Activated naive CD4-positive, alpha-beta T cell treated with anti-CD3 and anti-CD28 coated beads for 36 hours (primary cell): ENCODE results near the gene ZNF384. TPM values are rescaled to one million over a fixed set of nuclear protein-coding genes. Genes with fewer than 3 reads are reported as not detected.
A peak's percentile ranks its signal among the peaks of the same experiment; 100 is the strongest.

Source experiments
- CTCF ChIA-PET: fragments of 350-600 bp; sonication (Branson Sonifier 250); formaldehyde crosslinking; loops from one replicate; lab custom pipeline; 2021; ENCODE audit warnings: antibody characterized with exemption; lab: Charles Lee
- DNase-seq: peaks from one replicate; pipeline ENCODE4 v3.0.0-alpha.2; 2020
- H3K27ac Mint-ChIP-seq: one replicate; pipeline ENCODE4 v1.8.0; 2021; ENCODE audit warnings: mild to moderate bottlenecking, mixed read lengths
- H3K27me3 Mint-ChIP-seq: one replicate; pipeline ENCODE4 v1.8.0; 2021; ENCODE audit warnings: low read depth, mixed read lengths
- H3K36me3 Mint-ChIP-seq: one replicate; pipeline ENCODE4 v1.8.0; 2021; ENCODE audit warnings: low read depth, mixed read lengths
- H3K4me1 Mint-ChIP-seq: one replicate; pipeline ENCODE4 v1.8.0; 2021; ENCODE audit warnings: low read depth, mixed read lengths
- H3K4me3 Mint-ChIP-seq: one replicate; pipeline ENCODE4 v1.8.0; 2021; ENCODE audit warnings: mild to moderate bottlenecking, moderate library complexity, mixed read lengths
- H3K9me3 Mint-ChIP-seq: one replicate; pipeline ENCODE4 v1.8.0; 2021; ENCODE audit warnings: mixed read lengths
- intact Hi-C: fragments of 100-400 bp; cut with micrococcal nuclease; formaldehyde crosslinking; loops from one replicate; pipeline ENCODE4 v1.15.1; 2023
- total RNA-seq, 2 experiments: library from RNA; stranded (reverse); gene quantifications; one replicate each; pipeline ENCODE4 v1.2.3, GENCODE V29; 2021

The ZNF384 gene
- 10 to 100 TPM; 52.6 to 56.6 TPM for total RNA-seq

- Mint-ChIP-seq H3K9me3 (no peaks in the 10 kb centered on the region), H3K4me1 (peaks cover 52% of the 10 kb centered on the region), H3K27ac (peak within 1 kb of the TSS; percentile 95), H3K27me3 (no peaks in the 10 kb centered on the region), H3K36me3 (peaks cover 12% of the 10 kb centered on the region), H3K4me3 (peak within 1 kb of the TSS; percentile 92)
- CTCF ChIA-PET = interaction anchor here (0.7 to 1.9 kb wide), 13 partner anchors 9 to 146 kb away, joined by 3 to 19 read pairs (median 4); partner anchors contain the start of genes COPS7A, MLF2 and PTMS
- DNase-seq = peak; percentile 97
- intact Hi-C loops = loop anchor here (1.0 to 5.0 kb wide), 14 partner anchors 26 to 281 kb away; partner anchors contain the start of genes CDCA3, CHD4, COPS7A and EMG1
Measured at GRCh38 chr12:6688999-6689882, at the start of gene ZNF384. ZNF384 (minus strand) TSS chr12:6689375; CDS start chr12:6679520, 9,855 bp downstream.

DNA sequence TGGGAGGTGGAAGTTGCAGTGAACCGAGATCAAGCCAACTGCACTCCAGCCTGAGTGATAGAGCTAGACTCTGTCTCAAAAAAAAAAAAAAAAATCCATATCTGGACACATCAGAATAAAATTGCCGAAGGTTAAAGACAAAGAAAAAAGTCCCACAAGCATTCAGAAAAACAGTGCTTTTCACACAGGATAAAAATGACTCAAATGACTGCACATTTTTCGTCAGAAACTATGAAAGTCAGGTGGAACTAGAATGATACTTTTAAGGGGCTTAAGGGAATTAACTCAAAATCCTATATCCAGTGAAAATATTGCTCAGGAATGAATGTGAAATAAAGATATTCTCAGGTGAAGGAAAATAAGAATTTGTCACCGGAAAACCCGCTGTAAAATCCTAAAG is 47.6 kb upstream of the ZNF384 start:
- CTCF ChIA-PET = interaction anchor here (0.6 to 2.7 kb wide), 5 partner anchors 16 to 89 kb away, joined by 3 to 11 read pairs (median 3); partner anchors contain the start of gene MLF2
- Mint-ChIP-seq H3K9me3 (no peaks in the 10 kb centered on the region), H3K27me3 (no peaks in the 10 kb centered on the region), H3K4me3 (no peak overlapping the region), H3K27ac (no peak overlapping the region), H3K36me3 (no peaks in the 10 kb centered on the region), H3K4me1 (peaks cover 6% of the 10 kb centered on the region)
- intact Hi-C loops = no loop called here
- DNase-seq = no peak

DNA sequence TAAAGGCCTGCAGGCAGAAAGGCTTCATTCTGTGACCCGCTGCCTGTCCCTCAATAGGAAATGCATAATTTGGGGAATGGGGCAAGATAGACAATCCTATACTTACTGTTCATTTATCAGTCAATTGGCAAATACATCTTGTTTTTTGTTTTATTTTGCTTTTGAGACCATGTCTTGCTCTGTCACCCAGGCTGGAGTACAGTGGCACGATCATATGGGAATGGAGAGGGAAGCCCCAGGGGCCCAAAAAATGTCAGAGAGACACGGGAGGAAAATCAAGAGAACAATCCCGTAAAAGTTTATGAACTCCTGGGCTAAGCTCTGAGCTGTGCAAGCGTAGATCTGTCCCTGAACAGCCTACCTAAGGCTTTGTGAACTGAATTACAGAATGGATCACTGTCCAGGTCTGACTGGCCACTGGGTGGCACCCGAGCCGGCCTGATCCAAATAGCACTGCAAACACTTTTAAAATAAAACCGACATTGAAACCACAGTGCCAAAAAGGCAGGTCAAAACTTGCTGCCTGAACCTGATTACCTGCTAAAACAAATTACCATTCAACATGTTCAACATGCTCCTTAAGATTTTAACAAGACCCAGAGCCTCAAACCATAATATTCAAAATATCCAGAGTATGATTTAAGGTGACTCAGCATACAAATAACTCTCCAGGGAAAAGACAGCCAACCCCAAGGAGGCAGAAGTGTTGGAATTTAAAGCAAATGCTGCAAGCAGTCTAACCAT is 46.4 kb upstream of the ZNF384 start:
- intact Hi-C loops = loop anchor here (1.0 kb wide), 2 partner anchors 44 to 90 kb away; no protein-coding TSS in a partner anchor
- no peaks in the 10 kb centered on the region for H3K9me3 Mint-ChIP-seq
- no peak overlapping the region for H3K4me3 Mint-ChIP-seq
- peak; percentile 72 for DNase-seq
- peaks cover 7% of the 10 kb centered on the region for H3K36me3 Mint-ChIP-seq
- CTCF ChIA-PET = interaction anchor here (1.1 to 2.7 kb wide), 4 partner anchors 17 to 95 kb away, joined by 3 to 11 read pairs (median 4); partner anchors contain the start of gene MLF2
- H3K27ac Mint-ChIP-seq = peak overlapping the region; percentile 53
- H3K4me1 Mint-ChIP-seq = peaks cover 6% of the 10 kb centered on the region
- H3K27me3 Mint-ChIP-seq = no peaks in the 10 kb centered on the region

DNA sequence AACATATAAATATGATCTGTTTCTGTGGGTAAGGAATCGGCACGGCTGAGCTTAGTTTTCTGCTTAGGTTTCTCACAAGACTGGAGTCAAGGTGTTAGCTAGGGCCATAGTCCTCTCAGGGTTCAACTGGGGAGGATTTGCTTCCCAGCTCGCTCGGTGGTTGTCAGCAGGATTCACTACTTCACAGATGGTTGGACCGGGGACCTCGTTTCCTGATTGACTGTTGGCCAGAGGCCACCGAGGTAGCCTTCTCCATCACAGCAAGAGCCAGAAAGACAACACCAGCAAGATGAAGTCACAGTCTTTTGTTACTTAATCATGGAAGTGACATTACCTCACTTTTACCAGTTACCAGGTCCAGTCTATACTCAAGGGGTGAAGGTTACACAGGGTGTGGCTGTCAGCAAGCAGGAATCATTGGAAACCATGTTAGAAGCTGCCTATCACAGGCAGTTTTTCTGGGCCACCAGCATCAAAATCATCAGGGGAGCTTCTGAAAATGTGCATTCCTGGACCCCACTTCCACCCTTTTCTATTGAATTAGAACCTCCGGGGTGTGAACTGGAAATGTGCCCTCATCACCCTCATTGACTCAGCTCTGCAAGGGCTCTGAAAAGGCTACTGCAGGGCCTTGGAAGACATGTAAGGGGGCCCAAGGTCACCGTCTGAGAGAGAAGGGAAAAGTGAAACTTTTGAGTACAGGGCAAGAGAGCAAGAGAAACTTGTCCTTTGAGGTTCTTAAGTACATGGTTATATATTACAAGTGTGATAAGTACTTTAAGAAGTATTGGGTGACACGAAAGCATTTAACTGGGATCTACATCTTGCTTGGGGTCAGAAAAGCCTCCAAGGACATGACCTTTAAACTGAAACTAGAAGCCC is 45.6 kb upstream of the ZNF384 start:
- H3K27ac Mint-ChIP-seq = no peak overlapping the region
- no peak for DNase-seq
- H3K36me3 Mint-ChIP-seq = peaks cover 12% of the 10 kb centered on the region
- no peaks in the 10 kb centered on the region for H3K9me3 Mint-ChIP-seq
- no peaks in the 10 kb centered on the region for H3K27me3 Mint-ChIP-seq
- H3K4me1 Mint-ChIP-seq = peaks cover 6% of the 10 kb centered on the region
- H3K4me3 Mint-ChIP-seq = no peak overlapping the region
- CTCF ChIA-PET = interaction anchor here (0.7 to 2.7 kb wide), 4 partner anchors 11 to 118 kb away, joined by 3 to 11 read pairs (median 4); partner anchors contain the start of genes COPS7A and MLF2
- intact Hi-C loops = loop anchor here (1.0 kb wide), 2 partner anchors 45 to 91 kb away; no protein-coding TSS in a partner anchor

DNA sequence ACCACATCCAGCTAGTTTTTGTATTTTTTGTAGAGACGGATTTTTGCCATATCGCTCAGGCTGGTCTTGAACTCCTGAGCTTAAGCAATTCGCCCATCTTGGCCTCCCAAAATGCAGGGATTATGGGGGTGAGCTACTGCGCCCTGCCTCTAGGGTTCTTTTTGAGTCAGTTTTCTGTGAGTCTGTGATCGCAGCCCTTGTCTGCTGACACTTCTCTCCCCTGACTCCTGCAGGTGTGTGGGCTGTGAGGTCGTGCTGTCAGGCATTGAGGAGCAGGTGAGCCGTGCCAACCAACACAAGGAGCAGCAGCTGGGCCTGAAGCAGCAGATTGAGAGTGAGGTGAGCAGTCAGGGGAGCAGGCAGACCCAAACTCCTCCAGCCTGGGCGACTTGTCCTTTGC is 41.0 kb upstream of the ZNF384 start:
- CTCF ChIA-PET = no interaction called here
- no peak for DNase-seq
- no peak overlapping the region for H3K4me3 Mint-ChIP-seq
- no peaks in the 10 kb centered on the region for H3K27me3 Mint-ChIP-seq
- peaks cover 29% of the 10 kb centered on the region for H3K36me3 Mint-ChIP-seq
- no peak overlapping the region for H3K27ac Mint-ChIP-seq
- intact Hi-C loops = no loop called here
- no peaks in the 10 kb centered on the region for H3K9me3 Mint-ChIP-seq
- H3K4me1 Mint-ChIP-seq = peaks cover 9% of the 10 kb centered on the region

DNA sequence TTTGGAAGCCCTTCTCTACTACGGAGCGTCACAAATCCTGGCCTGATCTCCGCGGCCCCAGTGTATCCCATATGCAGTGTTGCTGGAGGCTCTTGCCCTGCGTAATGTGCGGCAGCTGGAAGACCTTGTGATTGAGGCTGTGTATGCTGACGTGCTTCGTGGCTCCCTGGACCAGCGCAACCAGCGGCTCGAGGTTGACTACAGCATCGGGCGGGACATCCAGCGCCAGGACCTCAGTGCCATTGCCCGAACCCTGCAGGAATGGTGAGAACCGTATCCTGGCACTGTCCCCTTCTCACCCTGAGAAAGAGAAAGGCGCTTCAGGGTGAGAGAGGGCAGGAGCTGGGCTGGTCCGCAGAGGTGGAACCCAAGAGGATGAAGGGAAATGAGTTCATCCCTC is 40.0 kb upstream of the ZNF384 start:
- Mint-ChIP-seq H3K4me1 (peaks cover 13% of the 10 kb centered on the region), H3K27me3 (no peaks in the 10 kb centered on the region), H3K27ac (no peak overlapping the region), H3K4me3 (no peak overlapping the region), H3K9me3 (no peaks in the 10 kb centered on the region), H3K36me3 (peaks cover 29% of the 10 kb centered on the region)
- DNase-seq = no peak
- intact Hi-C loops = no loop called here
- CTCF ChIA-PET = no interaction called here

GRCh38 chr12:6725350-6725749 is 36.2 kb upstream of the ZNF384 start:
- Mint-ChIP-seq H3K9me3 (no peaks in the 10 kb centered on the region), H3K4me1 (peaks cover 25% of the 10 kb centered on the region), H3K27ac (no peak overlapping the region), H3K4me3 (peak overlapping the region; percentile 91), H3K36me3 (peaks cover 24% of the 10 kb centered on the region), H3K27me3 (no peaks in the 10 kb centered on the region)
- DNase-seq = no peak
- CTCF ChIA-PET = interaction anchor here (0.5 to 1.8 kb wide), 5 partner anchors 8 to 101 kb away, joined by 3 to 6 read pairs (median 3); partner anchors contain the start of gene CD4
- intact Hi-C loops = loop anchor here (2.0 kb wide), 1 partner anchor 47 kb away; the partner anchor contains the start of gene LAG3

DNA sequence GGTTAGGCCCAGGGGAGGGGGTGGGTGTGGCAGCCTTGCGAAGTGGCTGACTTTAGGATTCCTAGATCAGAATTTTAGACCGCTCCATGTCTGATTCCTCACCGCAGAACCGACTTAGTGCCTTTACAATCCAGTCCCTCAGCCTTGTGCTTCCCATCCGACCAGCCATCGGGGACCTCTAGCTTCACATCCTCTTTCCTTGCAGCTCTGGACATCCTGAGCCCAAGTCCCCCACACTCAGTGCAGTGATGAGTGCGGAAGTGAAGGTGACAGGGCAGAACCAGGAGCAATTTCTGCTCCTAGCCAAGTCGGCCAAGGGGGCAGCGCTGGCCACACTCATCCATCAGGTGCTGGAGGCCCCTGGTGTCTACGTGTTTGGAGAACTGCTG is 35.2 kb upstream of the ZNF384 start:
- Mint-ChIP-seq H3K36me3 (peaks cover 15% of the 10 kb centered on the region), H3K4me3 (peak overlapping the region; percentile 91), H3K9me3 (no peaks in the 10 kb centered on the region), H3K4me1 (peaks cover 25% of the 10 kb centered on the region), H3K27ac (peak overlapping the region; percentile 89), H3K27me3 (no peaks in the 10 kb centered on the region)
- DNase-seq = peak; percentile 35
- intact Hi-C loops = loop anchor here (1.0 to 2.0 kb wide), 7 partner anchors 19 to 167 kb away; partner anchors contain the start of genes ING4, LAG3, MLF2 and USP5
- CTCF ChIA-PET = interaction anchor here (1.0 to 2.0 kb wide), 10 partner anchors 10 to 170 kb away, joined by 3 to 19 read pairs (median 4); partner anchors contain the start of genes CD4, MLF2 and ZNF384

GRCh38 chr12:6723607-6724408 is 34.6 kb upstream of the ZNF384 start, which contains the start of gene COPS7A:
COPS7A (plus strand) TSS chr12:6724046; CDS start chr12:6724657, 611 bp downstream.
- Mint-ChIP-seq H3K4me1 (peaks cover 25% of the 10 kb centered on the region), H3K4me3 (peak within 1 kb of the TSS; percentile 91), H3K27me3 (no peaks in the 10 kb centered on the region), H3K36me3 (peaks cover 13% of the 10 kb centered on the region), H3K9me3 (no peaks in the 10 kb centered on the region), H3K27ac (peak within 1 kb of the TSS; percentile 89)
- intact Hi-C loops = loop anchor here (1.0 to 2.0 kb wide), 8 partner anchors 19 to 231 kb away; partner anchors contain the start of genes ING4, LAG3, MLF2 and MRPL51
- CTCF ChIA-PET = interaction anchor here (0.6 to 2.0 kb wide), 17 partner anchors 10 to 169 kb away, joined by 3 to 19 read pairs (median 3); partner anchors contain the start of genes MLF2, SPSB2 and ZNF384
- DNase-seq = peak; percentile 98

- DNase-seq = no peak
- no peaks in the 10 kb centered on the region for H3K9me3 Mint-ChIP-seq
- peaks cover 25% of the 10 kb centered on the region for H3K4me1 Mint-ChIP-seq
- intact Hi-C loops = loop anchor here (1.0 kb wide), 1 partner anchor 230 kb away; the partner anchor contains the start of gene MRPL51
- H3K36me3 Mint-ChIP-seq = peaks cover 11% of the 10 kb centered on the region
- no peaks in the 10 kb centered on the region for H3K27me3 Mint-ChIP-seq
- H3K27ac Mint-ChIP-seq = no peak overlapping the region
- CTCF ChIA-PET = interaction anchor here (0.7 to 2.0 kb wide), 6 partner anchors 12 to 159 kb away, joined by 3 to 19 read pairs (median 4); partner anchors contain the start of genes MLF2 and ZNF384
- no peak overlapping the region for H3K4me3 Mint-ChIP-seq
Measured at GRCh38 chr12:6722863-6723262, 33.7 kb upstream of the ZNF384 start.
